ENCODE data around the gene GLIS2. TPM values are rescaled to one million over a fixed set of nuclear protein-coding genes. Genes with fewer than 3 reads are reported as not detected.

GLIS2 gene
- total and polyA plus RNA-seq, 10 donors: 0.89 to 8.4 (median 3.3) TPM

DNA sequence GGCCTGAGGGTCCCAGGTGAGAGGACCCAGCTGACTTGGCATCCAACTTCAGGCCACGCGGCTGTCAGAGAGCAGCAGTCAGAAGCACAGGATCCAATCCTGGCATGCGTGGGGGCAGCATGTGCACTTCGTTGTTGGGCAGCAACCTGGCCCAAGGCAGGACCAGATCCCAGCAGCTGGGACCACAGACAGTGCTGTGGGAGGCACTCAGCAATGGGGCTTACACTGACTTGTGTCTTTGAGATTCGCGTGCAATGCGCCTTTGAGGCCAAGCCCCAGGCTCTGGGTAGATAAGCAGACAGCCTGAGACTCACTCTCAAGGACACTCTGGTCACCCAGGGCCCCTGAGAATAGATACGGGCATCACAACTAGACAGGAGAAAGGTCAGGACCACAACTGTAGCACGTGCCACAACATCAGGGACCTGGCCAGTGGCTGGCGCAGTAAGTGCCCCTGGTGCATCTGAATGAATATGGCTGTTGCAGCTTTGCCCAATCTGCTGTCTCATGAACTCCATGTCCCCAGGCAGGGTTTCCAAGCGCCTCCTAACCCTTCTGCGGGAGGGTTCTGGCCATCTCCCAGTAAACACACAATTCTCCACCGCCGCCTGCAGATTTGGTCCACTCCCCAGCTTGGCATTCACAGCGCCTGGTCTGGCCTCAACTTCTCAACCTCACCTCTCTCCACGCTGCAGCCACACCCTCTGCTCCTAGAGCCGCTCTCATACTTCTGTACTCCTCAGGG is 32.1 kb downstream of the GLIS2 start:
- 88 to 94% (median 90%) methylated on average over 10 to 17 of the region's 17 CpGs for WGBS, 5 donors
- Histone ChIP-seq H3K27me3 (replicated peaks in 1 of 7) (no peaks in the 10 kb centered on the region), H3K9me3 (no peaks in the 10 kb centered on the region), H3K36me3 (peaks cover 0 to 24% (median 0%) of the 10 kb centered on the region in 6 donors), H3K27ac (peak overlapping the region in 6 of 8 donors; percentile 66 to 94 (median 85)), H3K4me1 (peaks cover 13 to 81% (median 44%) of the 10 kb centered on the region in 6 donors), H3K4me3 (no peak overlapping the region)
- intact Hi-C loops (cut with DNase I; ENCODE audit: low total_unique reads): no loop called here
- no peak for DNase-seq
- TF ChIP-seq, protein P1, sequence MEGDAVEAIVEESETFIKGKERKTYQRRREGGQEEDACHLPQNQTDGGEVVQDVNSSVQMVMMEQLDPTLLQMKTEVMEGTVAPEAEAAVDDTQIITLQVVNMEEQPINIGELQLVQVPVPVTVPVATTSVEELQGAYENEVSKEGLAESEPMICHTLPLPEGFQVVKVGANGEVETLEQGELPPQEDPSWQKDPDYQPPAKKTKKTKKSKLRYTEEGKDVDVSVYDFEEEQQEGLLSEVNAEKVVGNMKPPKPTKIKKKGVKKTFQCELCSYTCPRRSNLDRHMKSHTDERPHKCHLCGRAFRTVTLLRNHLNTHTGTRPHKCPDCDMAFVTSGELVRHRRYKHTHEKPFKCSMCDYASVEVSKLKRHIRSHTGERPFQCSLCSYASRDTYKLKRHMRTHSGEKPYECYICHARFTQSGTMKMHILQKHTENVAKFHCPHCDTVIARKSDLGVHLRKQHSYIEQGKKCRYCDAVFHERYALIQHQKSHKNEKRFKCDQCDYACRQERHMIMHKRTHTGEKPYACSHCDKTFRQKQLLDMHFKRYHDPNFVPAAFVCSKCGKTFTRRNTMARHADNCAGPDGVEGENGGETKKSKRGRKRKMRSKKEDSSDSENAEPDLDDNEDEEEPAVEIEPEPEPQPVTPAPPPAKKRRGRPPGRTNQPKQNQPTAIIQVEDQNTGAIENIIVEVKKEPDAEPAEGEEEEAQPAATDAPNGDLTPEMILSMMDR (IDR thresholded peaks at IDR 0.05 in 8 of 11, conservative IDR thresholded peaks at IDR 0.05 in 3 of 11): no peak
- TF ChIP-seq POLR2AphosphoS5 (IDR thresholded peaks at IDR 0.05) (peak in 1 of 3 donors; percentile 37), POLR2A (IDR thresholded peaks at IDR 0.05) (no peak)

DNA sequence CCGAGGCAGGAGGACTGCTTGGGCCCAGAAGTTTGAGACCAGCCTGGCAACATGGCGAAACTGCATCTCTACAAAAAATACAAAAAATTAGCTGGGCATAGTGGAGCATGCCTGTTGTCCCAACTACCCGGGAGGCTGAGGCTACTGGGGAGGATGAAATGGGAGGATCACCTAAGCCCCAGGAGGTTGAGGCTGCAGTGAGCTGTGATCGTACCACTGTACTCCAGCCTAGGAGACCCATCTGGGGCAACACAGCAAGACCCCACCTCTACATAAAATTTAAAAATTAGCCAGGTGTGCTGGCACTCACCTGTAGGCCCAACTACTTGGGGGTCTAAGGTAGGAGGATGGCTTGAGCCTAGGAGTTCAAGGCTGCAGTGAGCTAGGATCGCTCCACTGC is 33.5 kb downstream of the GLIS2 start:
- Histone ChIP-seq H3K27ac (peak overlapping the region in 1 of 8 donors; percentile 94), H3K9me3 (no peaks in the 10 kb centered on the region), H3K4me1 (peaks cover 13 to 71% (median 40%) of the 10 kb centered on the region in 6 donors), H3K36me3 (peaks cover 0 to 30% (median 6%) of the 10 kb centered on the region in 6 donors), H3K4me3 (no peak overlapping the region), H3K27me3 (replicated peaks in 1 of 7) (no peaks in the 10 kb centered on the region)
- intact Hi-C loops (cut with DNase I; ENCODE audit: low total_unique reads): no loop called here
- DNase-seq: no peak
- TF ChIP-seq, protein P1 (IDR thresholded peaks at IDR 0.05 in 8 of 11, conservative IDR thresholded peaks at IDR 0.05 in 3 of 11): no peak
- WGBS, 5 donors: 95 to 100% (median 98%) methylated on average over 5 of the region's 5 CpGs

DNA sequence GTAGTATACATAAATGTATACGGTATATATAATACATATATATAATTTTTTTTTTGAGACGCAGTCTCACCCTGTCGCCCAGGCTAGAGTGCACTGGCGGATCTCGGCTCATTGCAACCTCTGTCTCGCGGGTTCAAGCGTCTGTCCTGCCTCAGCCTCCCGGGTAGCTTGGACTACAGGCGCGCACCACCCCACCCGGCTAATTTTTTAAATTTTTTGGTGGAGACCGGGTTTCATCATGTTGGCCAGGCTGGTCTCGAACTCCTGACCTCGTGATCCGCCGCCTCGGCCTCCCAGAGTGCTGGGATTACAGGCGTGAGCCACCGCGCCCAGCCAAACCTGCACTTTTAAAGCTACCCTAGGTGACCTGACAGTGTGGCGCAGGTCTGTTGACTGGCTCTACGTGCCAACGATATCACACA is 34.5 kb downstream of the GLIS2 start:
- Histone ChIP-seq H3K27ac (peak overlapping the region; percentile 82 to 95 (median 90)), H3K4me1 (peaks cover 13 to 63% (median 36%) of the 10 kb centered on the region in 6 donors), H3K36me3 (peaks cover 3 to 41% (median 15%) of the 10 kb centered on the region in 6 donors), H3K9me3 (no peaks in the 10 kb centered on the region), H3K27me3 (replicated peaks in 1 of 7) (no peaks in the 10 kb centered on the region), H3K4me3 (peak overlapping the region; percentile 87 to 99 (median 94))
- WGBS, 5 donors: 28 to 36% (median 34%) methylated on average over 21 to 24 of the region's 24 CpGs
- DNase-seq: no peak
- TF ChIP-seq POLR2A (IDR thresholded peaks at IDR 0.05): no peak
- TF ChIP-seq, protein P1 (IDR thresholded peaks at IDR 0.05 in 8 of 11, conservative IDR thresholded peaks at IDR 0.05 in 3 of 11): no peak
- no peak for TF ChIP-seq POLR2AphosphoS5 (IDR thresholded peaks at IDR 0.05)
- intact Hi-C loops (cut with DNase I; ENCODE audit: low total_unique reads): no loop called here
